MCF 10A (cell line): ENCODE measurements around the gene CIDEA. TPM values are rescaled to one million over a fixed set of nuclear protein-coding genes. Genes with fewer than 3 reads are reported as not detected.

Experiments used
- BruUV-seq: library from RNA; stranded (reverse); fragments of 400-500 nt; replicated peaks from 2 replicates; lab custom pipeline; 2021; lab: Mats Ljungman, UMichigan
- CTCF ChIA-PET: fragments of 300-600 bp; sonication (Branson Sonifier 250); formaldehyde crosslinking; extraction: SDS; loops from one replicate; lab custom pipeline; 2021; ENCODE audit warnings: antibody characterized with exemption, inconsistent platforms; lab: Yijun Ruan, JAX
- POLR2A ChIA-PET: fragments of 300-600, 350-650 bp; sonication (Branson Sonifier 250); formaldehyde crosslinking; extraction: SDS; loops from one replicate; lab custom pipeline; 2020; ENCODE audit warnings: antibody characterized with exemption, inconsistent platforms; lab: Yijun Ruan, JAX
- DNase-seq: peaks from one replicate; pipeline ENCODE4 v3.0.0-alpha.2; 2018; ENCODE audit not compliant: unreplicated experiment
- H3K27ac Mint-ChIP-seq: one replicate; pipeline ENCODE4 v1.8.0; 2022; ENCODE audit warnings: mild to moderate bottlenecking, low read depth, mixed read lengths; ENCODE audit not compliant: unreplicated experiment
- H3K27me3 Mint-ChIP-seq: one replicate; pipeline ENCODE4 v1.8.0; 2022; ENCODE audit warnings: mixed read lengths; ENCODE audit not compliant: insufficient read depth, unreplicated experiment
- H3K36me3 Mint-ChIP-seq: one replicate; pipeline ENCODE4 v1.8.0; 2022; ENCODE audit warnings: mild to moderate bottlenecking, moderate library complexity, mixed read lengths; ENCODE audit not compliant: insufficient read depth, unreplicated experiment
- H3K4me1 Mint-ChIP-seq: one replicate; pipeline ENCODE4 v1.8.0; 2022; ENCODE audit warnings: mixed read lengths; ENCODE audit not compliant: insufficient read depth, unreplicated experiment
- H3K4me3 Mint-ChIP-seq: one replicate; pipeline ENCODE4 v1.8.0; 2022; ENCODE audit warnings: mild to moderate bottlenecking, moderate library complexity, mixed read lengths; ENCODE audit not compliant: unreplicated experiment
- H3K9me3 Mint-ChIP-seq: one replicate; pipeline ENCODE4 v1.8.0; 2022; ENCODE audit warnings: mixed read lengths; ENCODE audit not compliant: unreplicated experiment
- intact Hi-C: fragments of 100-400 bp; cut with micrococcal nuclease; formaldehyde crosslinking; loops from 2 replicates; pipeline ENCODE4 v1.14.1; 2022
- total RNA-seq: library from RNA; stranded (reverse); gene quantifications from 2 replicates; pipeline ENCODE4 v1.2.3, GENCODE V29; 2022
- TF ChIP-seq, protein P1 (sequence below): fragments of 200-600 bp; IDR thresholded peaks from one replicate; pipeline ENCODE4 v1.8.0; 2022; ENCODE audit warnings: antibody characterized with exemption, mild to moderate bottlenecking; ENCODE audit not compliant: unreplicated experiment

CIDEA gene
- total RNA-seq, 1 experiment from 2014 or later = not detected

GRCh38 chr18:12231986-12232385, 22.2 kb upstream of the CIDEA start:
- BruUV-seq = no TSS peak

DNA sequence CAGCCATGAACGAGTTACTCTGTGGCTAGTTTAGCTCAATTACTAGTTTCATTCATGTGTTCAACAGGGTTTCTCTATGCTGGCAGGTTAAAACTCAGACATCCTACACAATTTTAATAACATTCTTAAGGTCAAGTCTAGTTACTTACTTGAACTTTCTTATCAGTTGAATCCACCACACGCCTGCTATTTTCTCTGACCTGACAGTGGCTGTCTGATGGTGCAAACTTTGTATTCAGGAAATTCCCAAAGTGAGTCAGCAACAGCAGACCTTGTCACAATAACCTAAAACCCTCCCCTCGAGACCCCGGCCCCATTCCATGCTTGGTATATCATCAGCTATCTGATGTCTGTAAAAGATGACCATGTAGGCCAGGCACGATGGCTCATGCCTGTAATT, 20.8 kb upstream of the CIDEA start:
- CTCF ChIA-PET = interaction anchor here (1.1 kb wide), 1 partner anchor 39 kb away, joined by 5 read pairs; no protein-coding TSS in a partner anchor
- Mint-ChIP-seq H3K4me3 (no peak overlapping the region), H3K27me3 (peaks cover 10% of the 10 kb centered on the region), H3K36me3 (no peaks in the 10 kb centered on the region), H3K27ac (no peak overlapping the region), H3K4me1 (no peaks in the 10 kb centered on the region), H3K9me3 (no peaks in the 10 kb centered on the region)
- intact Hi-C loops = no loop called here
- TF ChIP-seq, protein P1, sequence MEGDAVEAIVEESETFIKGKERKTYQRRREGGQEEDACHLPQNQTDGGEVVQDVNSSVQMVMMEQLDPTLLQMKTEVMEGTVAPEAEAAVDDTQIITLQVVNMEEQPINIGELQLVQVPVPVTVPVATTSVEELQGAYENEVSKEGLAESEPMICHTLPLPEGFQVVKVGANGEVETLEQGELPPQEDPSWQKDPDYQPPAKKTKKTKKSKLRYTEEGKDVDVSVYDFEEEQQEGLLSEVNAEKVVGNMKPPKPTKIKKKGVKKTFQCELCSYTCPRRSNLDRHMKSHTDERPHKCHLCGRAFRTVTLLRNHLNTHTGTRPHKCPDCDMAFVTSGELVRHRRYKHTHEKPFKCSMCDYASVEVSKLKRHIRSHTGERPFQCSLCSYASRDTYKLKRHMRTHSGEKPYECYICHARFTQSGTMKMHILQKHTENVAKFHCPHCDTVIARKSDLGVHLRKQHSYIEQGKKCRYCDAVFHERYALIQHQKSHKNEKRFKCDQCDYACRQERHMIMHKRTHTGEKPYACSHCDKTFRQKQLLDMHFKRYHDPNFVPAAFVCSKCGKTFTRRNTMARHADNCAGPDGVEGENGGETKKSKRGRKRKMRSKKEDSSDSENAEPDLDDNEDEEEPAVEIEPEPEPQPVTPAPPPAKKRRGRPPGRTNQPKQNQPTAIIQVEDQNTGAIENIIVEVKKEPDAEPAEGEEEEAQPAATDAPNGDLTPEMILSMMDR = no peak
- no peak for DNase-seq
- no TSS peak for BruUV-seq
- POLR2A ChIA-PET = no interaction called here

More at GRCh38 chr18:12231986-12232385, 22.2 kb upstream of the CIDEA start:
- no peak overlapping the region for H3K4me3 Mint-ChIP-seq
- H3K27ac Mint-ChIP-seq = no peak overlapping the region
- H3K36me3 Mint-ChIP-seq = no peaks in the 10 kb centered on the region
- H3K27me3 Mint-ChIP-seq = peaks cover 10% of the 10 kb centered on the region
- TF ChIP-seq, protein P1 = no peak
- no peaks in the 10 kb centered on the region for H3K4me1 Mint-ChIP-seq
- no peaks in the 10 kb centered on the region for H3K9me3 Mint-ChIP-seq
- ChIA-PET POLR2A (no interaction called here), CTCF (interaction anchor here (1.1 kb wide), 1 partner anchor 140 kb away, joined by 3 read pairs; no protein-coding TSS in a partner anchor)
- intact Hi-C loops = no loop called here
- DNase-seq = no peak

- CTCF ChIA-PET = interaction anchor here (0.7 to 1.1 kb wide), 2 partner anchors 38 to 144 kb away, joined by 3 to 5 read pairs; no protein-coding TSS in a partner anchor
These were observed 19.5 kb upstream of the CIDEA start for GRCh38 chr18:12234451-12235190.

GRCh38 chr18:12236141-12236540, 18.0 kb upstream of the CIDEA start:
- no peak for DNase-seq
- ChIA-PET CTCF (interaction anchor here (0.6 to 4.6 kb wide), 27 partner anchors 9 to 328 kb away, joined by 3 to 30 read pairs (median 4); partner anchors contain the start of genes ANKRD62, IMPA2 and MPPE1), POLR2A (interaction anchor here (0.6 to 1.3 kb wide), 3 partner anchors 13 to 197 kb away, joined by 3 read pairs; no protein-coding TSS in a partner anchor)
- intact Hi-C loops = loop anchor here (2.0 kb wide), 1 partner anchor 161 kb away; no protein-coding TSS in a partner anchor
- peaks cover 7% of the 10 kb centered on the region for H3K4me1 Mint-ChIP-seq
- H3K27me3 Mint-ChIP-seq = peaks cover 11% of the 10 kb centered on the region
- H3K4me3 Mint-ChIP-seq = no peak overlapping the region
- TF ChIP-seq, protein P1 = no peak
- no peaks in the 10 kb centered on the region for H3K9me3 Mint-ChIP-seq
- BruUV-seq = no TSS peak
- H3K27ac Mint-ChIP-seq = no peak overlapping the region
- H3K36me3 Mint-ChIP-seq = no peaks in the 10 kb centered on the region

More at GRCh38 chr18:12234451-12235190, 19.5 kb upstream of the CIDEA start:
- intact Hi-C loops = no loop called here
- H3K36me3 Mint-ChIP-seq = no peaks in the 10 kb centered on the region
- H3K4me3 Mint-ChIP-seq = no peak overlapping the region
- no peak for DNase-seq
- no peak overlapping the region for H3K27ac Mint-ChIP-seq
- BruUV-seq = no TSS peak
- H3K9me3 Mint-ChIP-seq = no peaks in the 10 kb centered on the region
- TF ChIP-seq, protein P1 = no peak
- peaks cover 10% of the 10 kb centered on the region for H3K27me3 Mint-ChIP-seq
- peaks cover 7% of the 10 kb centered on the region for H3K4me1 Mint-ChIP-seq
- POLR2A ChIA-PET = no interaction called here
